Natural killer cell (primary cell): ENCODE results near the gene ZNF845. TPM values are rescaled to one million over a fixed set of nuclear protein-coding genes. Genes with fewer than 3 reads are reported as not detected.
A peak's percentile ranks its signal among the peaks of the same experiment; 100 is the strongest.

Experiments used
- ATAC-seq, 3 donors: fragments of 150-1000 bp in 2 of 3; fragments of 200-7000 bp in 1 of 3; cut with Tn5 transposase; 1 replicate in 1 of 3; 2 replicates in 2 of 3; pipeline ENCODE4 v1.10.0; 2021; ENCODE audit warnings: mild to moderate bottlenecking in 2 of 3, moderate library complexity in 2 of 3
- DNase-seq, 2 donors: peaks; one replicate each; pipeline versions ENCODE4 v3.0.0 to v3.0.0-alpha.2; 2013 to 2021; ENCODE audit warnings: mixed read lengths in 1 of 2
- H3K27ac ChIP-seq: one replicate; pipeline ENCODE4 v1.5.1; 2013; ENCODE audit warnings: mild to moderate bottlenecking, low read length
- H3K27me3 ChIP-seq: one replicate; pipeline ENCODE4 v1.6.1; 2013; ENCODE audit warnings: low read length; ENCODE audit not compliant: control insufficient read depth, insufficient read depth
- H3K36me3 ChIP-seq: one replicate; pipeline ENCODE4 v1.6.1; 2013; ENCODE audit warnings: low read length; ENCODE audit not compliant: control insufficient read depth, insufficient read depth
- H3K4me1 ChIP-seq: one replicate; pipeline ENCODE4 v1.6.1; 2013; ENCODE audit warnings: low read length; ENCODE audit not compliant: control insufficient read depth, insufficient read depth
- H3K4me3 ChIP-seq: one replicate; pipeline ENCODE4 v1.5.1; 2013; ENCODE audit warnings: low read length
- H3K9me3 ChIP-seq: one replicate; pipeline ENCODE4 v1.6.1; 2013; ENCODE audit warnings: low read length; ENCODE audit not compliant: control insufficient read depth, insufficient read depth
- H3K27ac Mint-ChIP-seq, 2 donors: one replicate each; pipeline ENCODE4 v1.8.0; 2022; ENCODE audit warnings: mild to moderate bottlenecking in 2 of 2, mixed read lengths in 2 of 2, moderate library complexity in 1 of 2
- H3K27me3 Mint-ChIP-seq, 2 donors: one replicate each; pipeline ENCODE4 v1.8.0; 2022; ENCODE audit warnings: low read depth in 2 of 2, mixed read lengths in 2 of 2
- H3K36me3 Mint-ChIP-seq: one replicate; pipeline ENCODE4 v1.8.0; 2022; ENCODE audit warnings: mixed read lengths
- H3K4me1 Mint-ChIP-seq, 2 donors: one replicate each; pipeline ENCODE4 v1.8.0; 2022; ENCODE audit warnings: mixed read lengths in 2 of 2
- H3K4me3 Mint-ChIP-seq: one replicate; pipeline ENCODE4 v1.8.0; 2022; ENCODE audit warnings: mild to moderate bottlenecking, moderate library complexity, mixed read lengths
- H3K9me3 Mint-ChIP-seq, 2 donors: one replicate each; pipeline ENCODE4 v1.8.0; 2022; ENCODE audit warnings: mixed read lengths in 2 of 2
- CTCF ChIP-seq: fragments of 200-600 bp; IDR thresholded peaks from one replicate; pipeline ENCODE4 v1.8.0; 2022; ENCODE audit warnings: antibody characterized with exemption
- WGBS: methylation state at CpG from one replicate; pipeline ENCODE4 v1.1.7; 2013; ENCODE audit warnings: missing lambda C conversion rate; ENCODE audit not compliant: insufficient coverage; 5-methylcytosine and 5-hydroxymethylcytosine counted together
- intact Hi-C: fragments of 100-400 bp; cut with micrococcal nuclease; formaldehyde crosslinking; loops from one replicate; pipeline ENCODE4 v1.14.2; 2022
- total RNA-seq, 4 donors: library from RNA; stranded (reverse); fragments of 120-200 nt in 1 of 4; gene quantifications; one replicate each; pipeline versions ENCODE4 v1.2.3 to v1.2.4, GENCODE V29; 2013 to 2022

The ZNF845 gene
- 10 to 100 TPM in 1 of 3 donors, 1 to 10 TPM in 2; 8.7 to 13.2 (median 9.0) TPM for total RNA-seq
- 23.5 TPM for total RNA-seq (2013)

- TF ChIP-seq CTCF: no peak
- Mint-ChIP-seq H3K36me3 (peaks cover 2% of the 10 kb centered on the region), H3K4me1 (peaks cover 15 to 25% of the 10 kb centered on the region in 2 donors), H3K4me3 (peak within 1 kb of the TSS; percentile 95), H3K27ac (peak within 1 kb of the TSS; percentile 70 to 90), H3K9me3 (peaks cover 2 to 3% of the 10 kb centered on the region in 2 donors), H3K27me3 (peaks cover 9 to 16% of the 10 kb centered on the region in 2 donors)
- Histone ChIP-seq H3K36me3 (no peaks in the 10 kb centered on the region), H3K9me3 (peaks cover 11% of the 10 kb centered on the region), H3K27me3 (no peaks in the 10 kb centered on the region), H3K4me3 (peak within 1 kb of the TSS; percentile 88), H3K4me1 (peaks cover 23% of the 10 kb centered on the region), H3K27ac (peak within 1 kb of the TSS; percentile 62)
- intact Hi-C loops: loop anchor here (1.0 to 10.0 kb wide), 3 partner anchors 32 to 139 kb away; partner anchors contain the start of genes ZNF525, ZNF665 and ZNF677
- ATAC-seq (peak; percentile 98 to 100 (median 98)), DNase-seq (peak; percentile 95 to 99)
- under 1% methylated on average over 61 of the region's 61 CpGs for WGBS
Observed at GRCh38 chr19:53333463-53334449, at the start of gene ZNF845. TSS of gene ZNF845 (plus strand) at chr19:53333749. CDS start at chr19:53341308, 7,559 bp downstream.

DNA sequence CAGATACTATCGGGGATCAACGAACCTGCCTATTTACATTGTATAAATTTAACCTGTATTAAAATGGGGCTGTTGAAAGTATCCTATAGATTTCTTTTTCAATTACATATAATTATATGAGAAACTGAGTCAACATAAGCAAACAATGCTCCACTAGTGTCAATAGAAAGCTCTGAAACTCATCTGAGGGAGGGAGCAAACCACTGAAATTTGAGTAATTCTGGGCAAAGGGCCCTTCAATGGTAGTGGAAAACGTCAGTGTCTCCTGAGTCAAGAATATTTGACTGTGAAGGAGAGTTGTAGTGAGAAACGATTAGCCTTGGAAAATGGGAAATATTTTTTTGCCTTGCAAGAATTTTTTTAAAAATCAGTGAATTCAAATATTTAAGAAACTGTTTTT is 48.5 kb upstream of the ZNF845 start:
- peaks cover 4% of the 10 kb centered on the region for H3K9me3 ChIP-seq
- Mint-ChIP-seq H3K36me3 (no peaks in the 10 kb centered on the region), H3K27ac (no peak overlapping the region), H3K4me3 (no peak overlapping the region), H3K27me3 (no peaks in the 10 kb centered on the region), H3K9me3 (peaks cover 2 to 6% of the 10 kb centered on the region in 2 donors), H3K4me1 (no peaks in the 10 kb centered on the region)
- ATAC-seq (no peak), DNase-seq (no peak)
- no peaks in the 10 kb centered on the region for H3K4me1 ChIP-seq
- 54% methylated on average over 2 of the region's 4 CpGs for WGBS
- H3K27ac ChIP-seq: no peak overlapping the region
- intact Hi-C loops: no loop called here
- H3K27me3 ChIP-seq: no peaks in the 10 kb centered on the region
- no peaks in the 10 kb centered on the region for H3K36me3 ChIP-seq
- TF ChIP-seq CTCF: no peak
- no peak overlapping the region for H3K4me3 ChIP-seq

DNA sequence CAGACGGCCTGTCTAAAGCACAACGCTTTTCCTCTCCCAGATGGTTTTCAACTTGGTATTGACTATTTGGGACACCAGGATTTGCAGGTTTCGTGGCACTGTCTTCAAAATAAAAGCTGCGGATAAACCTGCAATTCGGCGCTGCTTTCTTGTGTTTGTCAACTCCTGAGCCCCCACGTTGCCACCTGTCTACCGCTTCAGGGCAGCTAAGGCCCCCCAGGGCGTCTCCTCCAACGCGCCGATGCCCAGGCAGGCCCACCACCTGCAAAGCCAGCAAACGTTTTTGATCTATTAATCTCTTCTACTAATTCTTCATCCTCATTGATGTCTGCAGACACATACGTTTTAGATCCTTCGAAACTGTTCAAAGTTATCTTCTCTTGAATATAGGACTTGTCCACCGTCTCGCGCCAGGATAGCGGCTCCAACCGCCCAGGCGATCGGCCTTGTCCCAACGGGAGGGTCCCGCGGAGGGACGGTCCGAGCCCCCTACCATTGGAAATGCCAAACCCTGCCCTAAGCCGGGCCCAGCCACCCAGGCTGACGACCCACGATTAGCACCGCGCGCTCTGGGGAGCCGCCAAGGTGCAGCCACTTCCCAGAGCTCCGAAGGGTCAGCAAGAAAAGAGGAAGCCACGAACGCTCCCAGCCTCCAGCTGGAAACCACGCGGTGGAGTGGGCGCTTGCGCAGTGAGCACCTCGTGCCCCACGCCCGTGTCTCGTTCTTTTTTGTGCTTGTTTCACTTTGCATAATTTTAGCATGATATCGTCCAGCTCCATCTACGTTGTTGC is 42.6 kb upstream of the ZNF845 start:
- Mint-ChIP-seq H3K4me1 (no peaks in the 10 kb centered on the region), H3K4me3 (no peak overlapping the region), H3K9me3 (peaks cover 10 to 16% of the 10 kb centered on the region in 2 donors), H3K27ac (no peak overlapping the region), H3K27me3 (no peaks in the 10 kb centered on the region), H3K36me3 (peaks cover 18% of the 10 kb centered on the region)
- H3K27ac ChIP-seq: no peak overlapping the region
- H3K9me3 ChIP-seq: peaks cover 24% of the 10 kb centered on the region
- WGBS: 91% methylated on average over 47 of the region's 47 CpGs
- H3K27me3 ChIP-seq: no peaks in the 10 kb centered on the region
- no peaks in the 10 kb centered on the region for H3K4me1 ChIP-seq
- intact Hi-C loops: no loop called here
- ATAC-seq (no peak), DNase-seq (no peak)
- no peaks in the 10 kb centered on the region for H3K36me3 ChIP-seq
- TF ChIP-seq CTCF: no peak
- H3K4me3 ChIP-seq: no peak overlapping the region
